NCI-H748 (cell line): ENCODE results near the gene NPSR1.

Experiments used
- DNase-seq: peaks from one replicate; lab custom pipeline; 2025; ENCODE audit not compliant: unreplicated experiment; lab: John Stamatoyannopoulos, UW

NPSR1 gene

GRCh38 chr7:34719636-34720035 is 61.6 kb downstream of the NPSR1 start:
- DNase-seq: no peak

- DNase-seq: no peak
Measured at GRCh38 chr7:34720289-34720688, 62.3 kb downstream of the NPSR1 start.

DNA sequence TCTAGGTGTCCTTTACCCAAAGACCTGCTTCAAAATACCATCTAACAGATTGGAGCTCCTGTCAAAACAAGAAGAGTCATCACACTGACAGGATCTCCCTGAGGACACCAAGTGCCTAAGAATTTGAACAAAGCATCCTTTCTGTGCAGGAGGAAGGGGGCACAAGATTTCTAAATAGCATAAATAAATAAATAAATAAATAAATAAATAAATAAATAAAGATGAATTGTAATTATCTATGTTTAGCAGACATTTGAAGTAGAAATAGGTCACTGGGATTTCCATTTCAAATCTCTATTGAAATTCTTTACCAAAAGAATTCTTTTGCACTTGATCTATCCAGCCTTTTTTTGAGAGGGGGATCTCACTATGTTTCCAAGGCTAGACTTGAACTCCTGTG is 65.3 kb downstream of the NPSR1 start:
- no peak for DNase-seq

DNA sequence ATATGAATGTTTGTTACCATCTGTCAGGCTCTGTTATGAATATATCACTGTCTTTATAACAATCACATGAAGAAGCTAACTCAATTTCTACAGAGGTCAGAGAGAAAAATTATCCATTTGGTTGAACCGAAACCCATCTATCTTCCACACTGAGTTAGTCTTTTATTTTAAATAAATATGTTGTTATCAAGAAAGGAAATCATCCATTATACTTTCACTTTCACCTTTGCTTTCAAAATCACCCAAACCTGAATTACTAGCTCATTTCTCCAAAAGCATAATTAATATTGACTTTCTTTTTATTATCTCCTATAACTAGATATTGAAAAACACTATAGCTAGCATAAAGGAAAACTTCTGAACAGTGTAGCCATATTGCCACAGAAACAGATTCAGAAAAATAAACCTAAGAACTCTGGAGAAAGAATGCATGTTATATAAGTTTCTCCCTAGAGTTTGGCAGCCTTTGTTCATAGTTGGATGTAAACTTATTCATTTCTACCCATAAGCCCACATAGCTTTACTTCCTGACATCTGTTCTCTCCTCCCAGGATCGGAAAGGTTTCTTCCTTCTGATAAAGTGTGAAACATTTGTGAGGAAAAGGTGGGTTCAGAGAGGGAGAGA is 66.0 kb downstream of the NPSR1 start:
- DNase-seq: no peak

GRCh38 chr7:34726221-34726620 is 68.2 kb downstream of the NPSR1 start:
- no peak for DNase-seq

DNA sequence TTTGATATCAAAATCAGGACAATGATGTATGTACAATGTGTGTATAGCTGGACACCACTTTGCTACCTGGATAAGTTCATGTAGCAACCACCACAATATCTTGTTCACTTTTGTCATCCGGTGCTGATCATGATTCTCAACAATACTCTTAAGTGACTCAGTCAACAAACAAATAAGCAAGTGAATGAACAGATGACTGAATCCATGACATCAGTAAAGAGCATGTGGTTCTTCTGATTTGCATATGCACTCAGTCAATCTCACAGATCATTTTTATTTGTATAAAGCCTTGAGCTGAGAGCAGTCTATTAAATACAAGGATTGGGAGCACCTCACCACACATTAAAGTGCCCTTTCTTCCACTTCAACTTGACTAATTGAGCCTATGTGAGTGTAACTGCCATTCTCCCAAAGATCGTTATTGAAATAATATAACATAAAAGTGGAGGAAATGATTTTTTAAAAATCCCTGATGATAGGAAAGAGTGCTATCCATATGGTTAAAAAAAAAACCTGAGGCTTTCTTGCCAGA is 69.5 kb downstream of the NPSR1 start:
- no peak for DNase-seq

GRCh38 chr7:34728156-34728555 is 70.1 kb downstream of the NPSR1 start:
- DNase-seq: no peak

- no peak for DNase-seq
Measured at GRCh38 chr7:34734771-34735170, 76.8 kb downstream of the NPSR1 start.

DNA sequence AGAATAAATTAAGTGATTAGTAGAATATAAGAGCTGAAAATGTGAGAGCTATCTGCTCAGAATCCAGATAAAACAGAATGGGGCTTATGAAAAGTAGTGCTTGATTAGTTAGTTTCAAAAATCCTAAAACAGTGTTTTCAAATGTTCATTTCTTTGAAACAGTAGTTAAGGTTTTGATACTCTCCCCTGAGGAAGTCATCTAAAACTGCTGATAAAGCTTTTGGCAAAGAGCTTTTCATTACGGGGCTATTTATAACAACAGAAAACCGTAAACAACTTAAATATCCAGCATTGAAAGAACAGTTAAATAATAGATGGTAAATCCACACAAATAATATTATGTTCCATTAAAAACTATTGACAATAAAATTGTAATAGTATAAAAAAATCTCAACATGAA is 77.5 kb downstream of the NPSR1 start:
- no peak for DNase-seq

GRCh38 chr7:34739651-34740300 is 81.8 kb downstream of the NPSR1 start:
- DNase-seq: no peak

- no peak for DNase-seq
Measured at GRCh38 chr7:34740840-34741239, 82.8 kb downstream of the NPSR1 start.

GRCh38 chr7:34747176-34747781 is 89.3 kb downstream of the NPSR1 start:
- DNase-seq: no peak

- DNase-seq: peak; percentile 54
Measured at GRCh38 chr7:34747867-34748727, 90.1 kb downstream of the NPSR1 start.

DNA sequence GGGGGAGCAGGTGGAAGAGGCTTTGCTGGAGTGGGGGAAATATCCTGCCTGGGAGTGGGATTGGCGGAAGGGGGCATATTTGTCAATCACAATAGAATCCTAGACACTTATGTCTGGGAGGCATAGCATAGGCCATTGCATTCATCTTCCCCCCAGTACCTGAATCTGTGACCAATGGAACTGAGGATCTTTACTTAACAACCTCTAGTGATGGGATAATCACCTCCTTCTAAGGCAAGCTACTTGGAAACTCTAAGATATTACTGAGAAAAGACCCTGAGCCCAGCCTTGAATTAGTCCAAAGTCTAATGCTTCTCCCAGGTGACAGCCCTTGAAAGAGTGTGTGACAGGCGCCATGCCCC is 90.7 kb downstream of the NPSR1 start:
- DNase-seq: no peak

DNA sequence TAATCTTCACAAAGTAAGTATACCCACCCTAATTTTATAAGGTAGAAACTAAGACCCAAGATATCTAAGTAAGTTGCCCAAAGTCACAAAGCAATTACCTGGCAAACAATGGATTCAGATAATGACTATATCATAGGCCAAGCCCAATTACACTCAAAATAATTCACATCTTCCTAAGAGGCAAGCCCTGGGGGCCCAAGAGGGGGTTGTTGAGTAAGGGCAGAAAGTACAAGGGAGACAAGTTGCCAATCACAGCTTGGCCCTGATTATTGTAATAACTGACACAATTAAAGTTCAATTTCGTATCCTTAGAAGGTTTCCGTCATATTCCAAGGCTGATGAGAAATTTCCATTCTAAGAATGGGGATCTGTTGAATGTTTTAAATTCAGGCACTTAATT is 91.4 kb downstream of the NPSR1 start:
- no peak for DNase-seq

GRCh38 chr7:34750209-34750608 is 92.2 kb downstream of the NPSR1 start:
- no peak for DNase-seq

DNA sequence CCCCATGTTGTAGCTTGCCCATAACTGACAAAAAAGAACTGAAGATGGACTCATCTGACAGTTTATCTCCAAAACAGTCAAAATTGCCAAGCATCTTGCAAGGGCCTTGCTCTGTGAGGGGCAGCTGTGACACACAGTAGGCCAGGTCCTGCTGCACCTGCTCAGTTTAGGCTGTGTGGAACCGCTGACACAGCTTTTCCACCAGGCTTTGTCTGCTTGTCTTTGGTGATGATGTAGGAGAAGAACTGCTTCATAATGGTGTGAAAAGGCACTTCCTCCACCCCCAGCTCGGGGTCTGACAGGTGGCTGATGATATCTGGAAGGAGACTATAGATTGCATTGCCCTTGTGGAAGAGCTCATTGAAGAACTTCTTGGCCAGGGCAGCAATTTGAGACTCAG is 92.6 kb downstream of the NPSR1 start:
- no peak for DNase-seq

GRCh38 chr7:34751725-34752643 is 94.0 kb downstream of the NPSR1 start:
- DNase-seq: no peak

DNA sequence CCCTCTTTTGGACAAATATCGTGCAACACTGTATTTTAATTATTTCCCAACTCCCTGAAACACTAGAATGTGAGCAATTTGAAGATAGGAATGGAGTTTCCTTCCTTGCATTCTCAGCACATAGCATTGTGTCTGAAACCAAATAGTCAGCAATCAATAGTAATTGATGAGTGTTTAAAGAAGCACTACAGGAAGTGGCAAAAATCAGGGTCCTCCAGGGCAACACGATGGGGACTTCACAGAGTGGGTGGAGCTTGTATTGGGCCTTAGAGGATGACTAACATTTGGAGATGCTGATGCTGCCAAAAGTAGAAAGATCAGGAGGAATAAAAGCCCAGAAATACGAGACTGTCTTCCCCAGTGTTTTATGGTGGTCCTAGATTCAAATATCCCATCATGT is 94.9 kb downstream of the NPSR1 start:
- no peak for DNase-seq

- DNase-seq: no peak
Measured at GRCh38 chr7:34755008-34755407, 97.0 kb downstream of the NPSR1 start.
